SK-N-DZ (cell line): Measurements from ENCODE around the gene CAMK2A.
"Not testable (repeated sequence)": the region's sequence is repeated elsewhere in the genome, so short reads cannot be mapped to it uniquely, and the experiment has no call there.

Experiments
- DNase-seq: peaks from one replicate; pipeline ENCODE4 v3.0.0-alpha.2; 2015; ENCODE audit warnings: low spot score

Gene CAMK2A

DNA sequence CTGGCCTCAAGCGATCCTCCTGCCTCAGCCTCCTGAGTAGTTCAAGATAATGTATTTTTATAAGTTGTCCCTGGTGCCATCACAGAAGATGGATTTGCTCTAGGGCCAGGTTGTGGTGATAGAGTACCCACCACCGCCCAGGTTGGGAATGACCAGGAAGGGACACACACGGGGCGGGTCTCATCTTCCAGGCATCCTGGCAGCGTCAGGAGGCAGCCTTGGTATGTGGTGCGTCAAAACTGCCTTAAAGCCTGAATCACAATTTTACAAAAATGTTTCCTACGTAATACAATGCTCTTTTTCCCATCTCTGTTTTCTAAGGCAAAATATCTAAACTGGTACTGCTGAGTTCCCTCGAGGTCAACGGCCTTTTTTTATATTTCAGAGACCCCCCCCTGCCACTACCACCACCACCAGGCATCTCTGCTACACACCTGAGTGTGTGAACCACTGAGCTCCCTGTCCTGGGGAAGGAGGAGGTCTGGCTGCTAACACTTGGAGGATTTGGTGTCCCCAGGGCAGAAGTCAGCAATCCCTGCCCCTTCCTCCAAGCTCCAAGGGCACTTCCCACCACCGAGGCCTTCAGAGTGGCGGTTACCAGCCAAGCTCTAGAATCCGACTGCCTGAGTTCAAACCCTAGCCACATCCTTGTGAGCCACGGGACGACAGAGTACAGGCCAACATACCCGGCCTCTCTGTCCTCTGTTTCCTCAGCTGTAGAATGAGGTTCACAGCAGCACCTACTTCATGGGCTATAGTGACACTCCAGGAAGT lies 52.4 kb downstream of the CAMK2A start:
- DNase-seq = no peak

DNA sequence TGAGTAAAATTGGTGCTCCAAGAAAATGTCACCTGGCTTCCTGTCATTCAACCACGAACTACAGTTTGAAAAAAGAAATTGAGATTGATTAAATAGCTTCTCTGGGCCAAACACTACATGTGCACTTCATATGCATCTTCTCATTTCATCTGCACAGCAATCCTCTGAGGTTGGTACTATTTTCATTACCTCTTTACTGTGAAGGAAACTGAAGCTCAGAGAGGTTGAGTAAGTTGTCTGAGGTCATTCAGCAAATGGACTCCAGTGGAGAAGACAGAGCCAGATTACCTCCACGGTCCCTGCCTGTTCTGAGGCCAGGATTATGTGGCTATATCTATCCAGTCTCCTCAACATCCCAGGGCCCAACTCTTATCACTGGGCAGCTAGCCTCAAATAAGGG lies 53.3 kb downstream of the CAMK2A start:
- no peak for DNase-seq

GRCh38 chr5:150235500-150235854 lies 54.1 kb downstream of the CAMK2A start:
- no peak for DNase-seq

GRCh38 chr5:150234576-150235499 lies 54.7 kb downstream of the CAMK2A start:
- no peak for DNase-seq

- DNase-seq = not testable (repeated sequence)
Observed at GRCh38 chr5:150233706-150234105, 55.9 kb downstream of the CAMK2A start.

DNA sequence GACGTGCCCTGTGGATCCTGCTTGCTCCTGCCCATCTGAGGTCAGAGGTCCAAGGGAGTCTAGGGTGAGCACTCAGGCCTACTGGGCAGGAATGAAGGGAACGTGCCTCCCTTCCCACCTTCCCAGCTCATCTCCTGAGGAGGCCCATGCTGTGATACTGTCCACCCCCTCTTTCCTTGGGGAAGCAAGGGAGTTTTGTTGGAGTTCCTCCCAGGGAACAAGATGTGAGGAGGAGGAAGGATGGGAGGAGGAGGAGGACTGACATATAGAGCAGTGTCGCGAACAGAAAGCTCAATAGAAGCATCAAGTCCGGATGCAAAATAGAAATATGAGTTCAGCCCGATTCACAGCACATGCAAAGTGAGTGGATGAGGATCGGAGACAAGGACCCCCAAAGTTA lies 58.7 kb downstream of the CAMK2A start:
- DNase-seq = no peak

GRCh38 chr5:150229571-150229970 lies 60.0 kb downstream of the CAMK2A start:
- no peak for DNase-seq

GRCh38 chr5:150227606-150228273 lies 61.8 kb downstream of the CAMK2A start:
- DNase-seq = no peak

GRCh38 chr5:150227036-150227435 lies 62.5 kb downstream of the CAMK2A start:
- no peak for DNase-seq

- DNase-seq = no peak
Observed at GRCh38 chr5:150224483-150225027, 65.0 kb downstream of the CAMK2A start.

DNA sequence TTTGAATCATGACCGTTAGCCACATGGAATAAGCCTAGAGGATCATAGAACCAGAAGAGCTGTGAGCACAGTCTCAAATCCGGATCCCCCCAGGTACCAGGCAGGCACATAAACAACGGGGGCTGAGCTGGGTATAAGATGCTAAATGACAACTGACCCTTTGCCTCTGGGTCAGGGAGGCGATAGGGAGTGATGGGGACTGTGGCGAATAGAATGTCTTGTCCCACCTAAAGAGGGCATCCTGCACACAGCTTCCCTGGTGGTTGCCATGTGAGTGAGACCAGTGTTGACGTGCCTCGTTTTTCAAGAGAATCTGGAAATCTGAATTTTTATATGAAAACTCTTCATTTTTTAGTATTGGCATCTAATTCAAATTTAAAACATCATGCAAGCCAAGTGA lies 66.1 kb downstream of the CAMK2A start:
- DNase-seq = no peak

- DNase-seq = no peak
Observed at GRCh38 chr5:150222906-150223305, 66.7 kb downstream of the CAMK2A start.

GRCh38 chr5:150221471-150221870 lies 68.1 kb downstream of the CAMK2A start:
- DNase-seq = no peak

DNA sequence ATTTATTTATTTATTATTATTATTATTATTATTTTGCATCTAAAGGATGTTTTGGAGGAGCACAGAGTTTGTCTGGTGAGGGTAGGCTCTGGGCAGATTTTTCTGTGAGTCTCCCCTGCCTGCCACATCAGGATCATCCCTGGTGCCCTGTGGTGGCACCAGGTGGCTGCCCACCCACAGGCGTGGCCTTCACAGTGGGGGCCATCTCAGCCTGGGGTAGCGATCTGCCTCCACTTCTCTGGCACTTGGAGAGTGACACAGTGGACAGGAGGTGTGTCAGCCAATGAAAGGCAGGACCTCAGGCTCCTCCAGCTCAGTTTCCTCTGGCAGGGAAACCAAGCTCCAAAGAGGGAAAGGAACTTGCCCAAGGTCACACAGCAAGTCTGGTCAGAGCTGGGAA lies 69.7 kb downstream of the CAMK2A start:
- DNase-seq = no peak

- peak; percentile 33 for DNase-seq
Observed at GRCh38 chr5:150219142-150219541, 70.4 kb downstream of the CAMK2A start.

GRCh38 chr5:150218693-150219035 lies 70.9 kb downstream of the CAMK2A start:
- DNase-seq = no peak

DNA sequence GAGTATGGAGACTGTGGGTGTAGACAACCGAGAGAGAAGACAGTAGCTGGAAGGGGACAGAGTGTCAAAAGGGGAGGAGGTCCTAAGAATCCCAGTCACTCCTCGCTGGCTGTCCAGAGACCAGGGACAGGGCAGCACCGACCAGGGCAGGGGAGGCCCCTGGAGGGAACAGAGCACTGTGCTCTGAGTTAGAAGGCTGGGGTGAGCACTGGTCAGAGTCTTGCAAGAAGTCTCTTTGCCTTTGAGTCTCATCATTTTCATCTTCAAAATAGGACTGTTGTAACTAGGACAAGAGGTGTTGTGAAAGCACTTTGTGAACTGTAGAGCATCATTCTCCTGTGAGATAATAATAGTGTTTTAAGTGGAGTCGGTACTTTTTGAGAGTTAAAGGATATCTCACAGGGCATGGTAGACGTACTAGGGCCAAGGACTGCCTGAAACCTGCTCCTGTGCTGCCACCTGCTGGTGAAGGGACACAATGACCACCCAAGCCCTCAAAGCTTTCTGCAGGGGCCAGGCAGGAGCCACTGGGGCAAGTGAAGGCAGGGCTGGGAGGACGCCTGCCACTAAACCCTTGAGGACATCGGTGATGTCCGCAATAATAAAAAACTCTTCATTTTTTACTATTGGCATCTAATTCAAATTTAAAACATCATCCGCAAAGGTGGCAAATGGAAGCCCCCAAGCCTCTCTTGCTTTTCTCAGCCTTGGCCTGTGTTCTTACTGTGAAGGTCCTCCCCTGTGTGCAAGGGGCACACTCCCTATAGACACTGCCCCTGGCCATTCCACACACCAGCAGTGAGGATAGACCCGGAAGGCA lies 71.5 kb downstream of the CAMK2A start:
- peak; percentile 76 for DNase-seq

DNA sequence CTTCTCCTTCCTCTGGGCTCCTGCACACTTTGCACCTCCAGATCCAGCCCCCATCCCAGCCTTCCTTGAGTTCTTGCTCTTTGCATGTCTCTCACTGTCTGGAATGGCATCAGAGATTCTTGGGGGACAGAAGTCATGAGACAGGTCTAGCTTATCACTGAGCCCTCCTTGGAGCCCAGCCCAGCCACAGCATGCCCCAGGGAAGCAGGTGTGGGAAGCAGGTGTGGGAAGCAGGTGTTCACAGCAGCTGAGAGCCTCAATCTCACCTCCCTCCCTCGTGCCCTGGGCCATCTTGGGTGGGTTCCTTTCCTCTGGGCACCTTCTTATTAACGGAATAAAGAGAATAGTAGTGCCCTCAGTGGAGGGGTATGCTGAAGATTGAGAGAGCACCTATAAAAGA lies 72.5 kb downstream of the CAMK2A start:
- DNase-seq = no peak

DNA sequence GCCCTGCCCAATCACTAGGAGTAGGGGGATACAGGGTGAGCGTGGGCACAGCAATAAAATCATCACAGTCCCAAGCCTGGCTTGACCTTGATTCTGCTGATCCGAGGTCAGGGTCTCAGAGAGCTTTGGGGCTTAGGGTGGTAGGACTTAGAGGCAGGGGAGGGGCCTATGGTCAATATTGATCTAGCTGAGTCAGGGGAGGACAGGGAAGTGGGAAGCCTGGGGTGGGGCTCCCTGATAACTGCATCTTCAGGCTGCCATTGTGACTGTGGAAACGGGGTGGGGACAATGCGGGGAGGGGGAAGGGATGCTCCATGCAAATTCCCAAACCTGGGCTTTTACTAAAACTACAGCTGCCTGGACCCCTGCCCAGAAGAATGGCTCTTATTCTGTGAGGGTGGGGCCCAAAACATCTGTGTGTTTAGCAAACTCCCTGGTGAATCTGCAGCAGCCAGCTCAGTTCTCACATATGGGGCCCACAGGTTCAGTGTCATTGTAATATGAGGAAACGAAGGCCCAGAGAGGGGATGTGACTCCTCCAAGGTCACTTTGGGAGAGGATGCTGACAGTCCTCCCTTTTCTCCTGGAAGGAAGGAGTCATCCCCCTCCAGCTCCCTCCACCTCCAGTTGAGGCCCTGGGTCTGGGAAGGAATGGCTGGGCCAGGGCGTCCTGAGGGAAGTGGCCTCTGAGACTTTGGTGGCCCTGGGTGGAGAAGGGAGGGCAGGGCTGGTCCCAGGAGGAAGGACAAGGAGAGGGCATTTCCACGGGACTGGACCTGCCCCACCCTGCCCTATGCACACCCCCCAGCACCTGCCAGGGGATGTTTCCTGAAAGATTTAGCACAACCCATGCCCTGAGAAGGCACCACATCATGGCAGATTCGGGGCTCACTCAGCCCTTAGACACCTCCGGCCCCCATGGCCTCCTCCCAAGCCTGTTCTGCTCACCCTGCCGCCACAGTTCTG lies 73.3 kb downstream of the CAMK2A start:
- DNase-seq = no peak

GRCh38 chr5:150214289-150214688 lies 75.3 kb downstream of the CAMK2A start:
- DNase-seq = no peak
